A673 (cell line): ENCODE data around the gene DDX27. TPM values are rescaled to one million over a fixed set of nuclear protein-coding genes. Genes with fewer than 3 reads are reported as not detected.
"Not testable (repeated sequence)": the region's sequence is repeated elsewhere in the genome, so short reads cannot be mapped to it uniquely, and the experiment has no call there.

Experiments
- BruUV-seq: library from RNA; stranded (reverse); fragments of 400-500 nt; replicated peaks from 2 replicates; lab custom pipeline; 2021; lab: Mats Ljungman, UMichigan
- CTCF ChIA-PET: fragments of 300-600 bp; sonication (Branson Sonifier 250); formaldehyde crosslinking; loops from one replicate; lab custom pipeline; 2022; ENCODE audit warnings: antibody characterized with exemption; lab: Charles Lee
- POLR2A ChIA-PET: fragments of 300-600 bp; sonication (Branson Sonifier 250); formaldehyde crosslinking; loops from one replicate; lab custom pipeline; 2022; ENCODE audit warnings: antibody characterized with exemption; ENCODE audit not compliant: low non-redundant PET; lab: Charles Lee
- DNase-seq: peaks from one replicate; pipeline ENCODE4 v3.0.0-alpha.2; 2015; ENCODE audit warnings: low spot score
- H3K27ac ChIP-seq: fragments of 200-600 bp; sonication (generic); 2 replicates; pipeline ENCODE4 v1.5.1; 2016; ENCODE audit warnings: mixed run types, low read depth, mild to moderate bottlenecking, mixed read lengths, antibody characterized with exemption, low read length; ENCODE audit not compliant: poor library complexity, severe bottlenecking
- H3K27me3 ChIP-seq: fragments of 200-600 bp; sonication (generic); replicated peaks from 2 replicates; pipeline ENCODE4 v1.6.1; 2017; ENCODE audit warnings: mixed run types, low read depth, mild to moderate bottlenecking, mixed read lengths, antibody characterized with exemption, low read length; ENCODE audit not compliant: insufficient read depth, poor library complexity
- H3K36me3 ChIP-seq: fragments of 200-600 bp; sonication (generic); 2 replicates; pipeline ENCODE4 v1.6.1; 2016; ENCODE audit warnings: mixed run types, mild to moderate bottlenecking, mixed read lengths, antibody characterized with exemption, low read length; ENCODE audit not compliant: insufficient read depth, poor library complexity, severe bottlenecking
- H3K4me1 ChIP-seq: fragments of 200-600 bp; sonication (generic); 2 replicates; pipeline ENCODE4 v1.6.1; 2017; ENCODE audit warnings: mixed run types, mild to moderate bottlenecking, mixed read lengths, antibody characterized with exemption, low read length; ENCODE audit not compliant: insufficient read depth, poor library complexity, severe bottlenecking
- H3K4me3 ChIP-seq: fragments of 200-600 bp; sonication (generic); 2 replicates; pipeline ENCODE4 v1.5.1; 2016; ENCODE audit warnings: low read depth, mixed run types, mild to moderate bottlenecking, mixed read lengths, low read length; ENCODE audit not compliant: poor library complexity, severe bottlenecking
- H3K9me3 ChIP-seq: fragments of 200-600 bp; sonication (generic); 2 replicates; pipeline ENCODE4 v1.6.1; 2016; ENCODE audit warnings: mixed run types, low read depth, mild to moderate bottlenecking, mixed read lengths, antibody characterized with exemption, low read length; ENCODE audit not compliant: poor library complexity, severe bottlenecking
- EZH2 ChIP-seq: fragments of 200-600 bp; sonication (generic); IDR thresholded peaks from 2 replicates; pipeline ENCODE4 v1.6.1; 2017; ENCODE audit warnings: borderline replicate concordance, low read depth, mild to moderate bottlenecking, mixed read lengths, antibody characterized with exemption, low read length; ENCODE audit not compliant: poor library complexity, severe bottlenecking
- intact Hi-C: fragments of 100-400 bp; cut with micrococcal nuclease; formaldehyde crosslinking; loops from one replicate; pipeline ENCODE4 v1.10.0; 2022; ENCODE audit not compliant: unreplicated experiment
- total RNA-seq: library from RNA; stranded (reverse); gene quantifications from 2 replicates; pipeline ENCODE4 v1.2.3, GENCODE V29; 2021
- TF ChIP-seq, protein P1 (sequence below): fragments of 300-800, 200-600 bp; sonication (generic); conservative IDR thresholded peaks from 2 replicates; pipeline ENCODE4 v1.5.1; 2017; ENCODE audit warnings: low read depth, mild to moderate bottlenecking, antibody characterized with exemption, low read length, moderate library complexity, mixed read lengths

The DDX27 gene
- total RNA-seq, 1 experiment from 2014 or later = 62.4 TPM

DNA sequence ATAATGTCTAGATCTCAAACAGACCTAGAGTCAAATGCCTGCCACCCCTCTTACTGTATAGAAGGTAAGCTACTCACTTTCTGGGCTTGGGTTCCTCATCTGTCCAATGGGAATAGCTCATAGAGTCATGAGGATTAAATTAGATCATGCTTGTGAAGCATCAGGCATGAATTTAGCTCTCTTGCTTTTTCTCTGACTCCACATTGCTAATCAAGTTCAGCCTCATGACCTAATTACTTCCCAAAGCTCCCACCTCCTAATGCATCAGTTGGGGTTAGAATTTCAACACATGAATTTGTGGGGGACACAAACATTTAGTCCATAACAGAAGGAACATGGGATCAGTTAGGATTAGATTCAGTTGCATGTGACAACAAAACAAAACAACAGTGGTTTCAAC, 4.6 kb upstream of the DDX27 start:
- CTCF ChIA-PET = interaction anchor here (0.6 to 0.7 kb wide), 2 partner anchors 25 to 163 kb away, joined by 7 read pairs; no protein-coding TSS in a partner anchor
- no peaks in the 10 kb centered on the region for H3K27me3 ChIP-seq
- no peak overlapping the region for H3K4me3 ChIP-seq
- H3K4me1 ChIP-seq = peaks cover 4% of the 10 kb centered on the region
- H3K27ac ChIP-seq = no peak overlapping the region
- peaks cover 9% of the 10 kb centered on the region for H3K9me3 ChIP-seq
- BruUV-seq = no TSS peak
- H3K36me3 ChIP-seq = no peaks in the 10 kb centered on the region
- intact Hi-C loops = no loop called here
- POLR2A ChIA-PET = no interaction called here
- no peak for DNase-seq
- TF ChIP-seq EZH2 = no peak
- TF ChIP-seq, protein P1, sequence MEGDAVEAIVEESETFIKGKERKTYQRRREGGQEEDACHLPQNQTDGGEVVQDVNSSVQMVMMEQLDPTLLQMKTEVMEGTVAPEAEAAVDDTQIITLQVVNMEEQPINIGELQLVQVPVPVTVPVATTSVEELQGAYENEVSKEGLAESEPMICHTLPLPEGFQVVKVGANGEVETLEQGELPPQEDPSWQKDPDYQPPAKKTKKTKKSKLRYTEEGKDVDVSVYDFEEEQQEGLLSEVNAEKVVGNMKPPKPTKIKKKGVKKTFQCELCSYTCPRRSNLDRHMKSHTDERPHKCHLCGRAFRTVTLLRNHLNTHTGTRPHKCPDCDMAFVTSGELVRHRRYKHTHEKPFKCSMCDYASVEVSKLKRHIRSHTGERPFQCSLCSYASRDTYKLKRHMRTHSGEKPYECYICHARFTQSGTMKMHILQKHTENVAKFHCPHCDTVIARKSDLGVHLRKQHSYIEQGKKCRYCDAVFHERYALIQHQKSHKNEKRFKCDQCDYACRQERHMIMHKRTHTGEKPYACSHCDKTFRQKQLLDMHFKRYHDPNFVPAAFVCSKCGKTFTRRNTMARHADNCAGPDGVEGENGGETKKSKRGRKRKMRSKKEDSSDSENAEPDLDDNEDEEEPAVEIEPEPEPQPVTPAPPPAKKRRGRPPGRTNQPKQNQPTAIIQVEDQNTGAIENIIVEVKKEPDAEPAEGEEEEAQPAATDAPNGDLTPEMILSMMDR = no peak

DNA sequence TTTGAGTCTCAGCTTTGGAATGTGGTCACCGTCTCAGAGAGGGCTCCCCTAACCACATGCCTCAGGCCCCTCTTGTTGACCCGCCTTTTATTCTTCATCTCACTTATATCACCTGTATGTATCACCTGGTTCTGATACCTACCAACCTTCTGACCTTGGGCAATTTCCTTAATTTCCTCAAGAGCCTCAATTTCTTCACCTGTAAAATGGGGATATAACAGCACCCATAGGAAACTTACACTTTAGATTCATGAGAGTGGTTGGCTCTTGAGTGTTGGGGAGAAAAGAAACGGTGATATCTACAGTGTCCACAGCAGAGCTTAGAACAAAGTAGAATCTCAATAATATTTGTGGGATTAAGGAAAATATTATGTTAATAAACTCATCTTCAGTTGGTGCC, 4.0 kb upstream of the DDX27 start:
- no peak for DNase-seq
- no peaks in the 10 kb centered on the region for H3K27me3 ChIP-seq
- ChIA-PET CTCF (no interaction called here), POLR2A (no interaction called here)
- TF ChIP-seq EZH2 = no peak
- H3K27ac ChIP-seq = no peak overlapping the region
- peaks cover 6% of the 10 kb centered on the region for H3K4me1 ChIP-seq
- intact Hi-C loops = no loop called here
- H3K4me3 ChIP-seq = no peak overlapping the region
- H3K9me3 ChIP-seq = peaks cover 6% of the 10 kb centered on the region
- BruUV-seq = no TSS peak
- H3K36me3 ChIP-seq = no peaks in the 10 kb centered on the region

DNA sequence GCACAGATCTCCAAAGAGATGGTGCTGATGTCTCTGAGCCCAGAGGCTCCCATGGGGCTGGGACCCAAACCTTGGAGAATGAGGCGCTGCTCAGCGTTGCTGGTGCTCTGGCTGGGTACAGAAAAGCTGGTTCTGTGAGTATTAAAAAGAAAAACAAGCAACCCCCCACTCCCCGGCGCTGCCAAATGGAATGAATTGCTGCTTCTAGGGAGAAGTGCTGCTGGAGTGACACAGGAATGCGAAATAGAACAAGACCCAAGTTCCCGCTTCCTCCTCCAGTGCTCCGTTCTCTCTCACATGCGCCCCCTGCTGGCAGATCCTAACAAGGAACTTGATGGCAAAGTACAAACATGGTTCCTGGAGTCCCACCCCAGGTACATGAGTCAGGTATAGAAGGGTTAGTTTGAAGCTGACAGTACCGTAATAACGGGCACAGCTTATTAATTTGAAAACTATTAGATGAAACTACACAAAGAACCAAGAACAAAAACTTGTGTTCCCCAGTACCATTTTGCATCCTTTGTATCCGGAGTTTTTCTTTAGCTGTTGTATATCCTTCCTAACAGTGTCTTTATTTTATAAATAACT, 2.1 kb upstream of the DDX27 start:
- no TSS peak for BruUV-seq
- peaks cover 7% of the 10 kb centered on the region for H3K36me3 ChIP-seq
- CTCF ChIA-PET = interaction anchor here (0.7 to 1.9 kb wide), 3 partner anchors 11 to 88 kb away, joined by 6 to 15 read pairs (median 14); no protein-coding TSS in a partner anchor
- H3K27me3 ChIP-seq = no peaks in the 10 kb centered on the region
- no peak overlapping the region for H3K27ac ChIP-seq
- no peaks in the 10 kb centered on the region for H3K9me3 ChIP-seq
- no peak overlapping the region for H3K4me3 ChIP-seq
- DNase-seq = peak; percentile 94
- TF ChIP-seq, protein P1 = peak; percentile 89
- no peak for TF ChIP-seq EZH2
- H3K4me1 ChIP-seq = peaks cover 13% of the 10 kb centered on the region
- intact Hi-C loops = loop anchor here (1.0 kb wide), 1 partner anchor 84 kb away; no protein-coding TSS in a partner anchor
- POLR2A ChIA-PET = interaction anchor here (0.7 kb wide), 1 partner anchor 85 kb away, joined by 3 read pairs; no protein-coding TSS in a partner anchor

DNA sequence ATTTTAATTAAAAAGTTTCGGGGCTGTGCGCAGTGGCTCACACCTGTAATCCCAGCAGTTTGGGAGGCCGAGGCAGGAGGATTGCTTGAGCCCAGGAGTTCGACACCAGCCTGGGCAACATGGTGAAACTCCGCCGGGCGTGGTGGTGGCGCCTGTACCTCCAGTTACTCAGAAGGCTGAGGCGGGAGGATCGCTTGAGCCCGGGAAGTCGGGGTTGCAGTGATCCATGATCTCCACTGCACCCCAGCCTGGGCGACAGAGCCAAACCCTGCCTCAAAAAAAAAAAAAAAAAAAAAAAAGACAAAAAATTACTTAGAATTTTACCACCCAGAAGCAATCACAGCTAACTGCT, 501 bp upstream of the DDX27 start:
- Histone ChIP-seq H3K27ac (peak overlapping the region; percentile 79), H3K4me3 (peak overlapping the region; percentile 75), H3K4me1 (peaks cover 13% of the 10 kb centered on the region), H3K36me3 (peaks cover 16% of the 10 kb centered on the region)
- ChIA-PET CTCF (interaction anchor here (0.6 to 0.8 kb wide), 5 partner anchors 82 to 323 kb away, joined by 3 to 14 read pairs (median 6); no protein-coding TSS in a partner anchor), POLR2A (interaction anchor here (0.5 to 0.7 kb wide), 3 partner anchors 42 to 331 kb away, joined by 5 to 13 read pairs (median 11); no protein-coding TSS in a partner anchor)
- H3K27me3 ChIP-seq, intact Hi-C loops, DNase-seq, H3K9me3 ChIP-seq: not testable (repeated sequence)
- TSS peak; percentile 100 for BruUV-seq
